ENCODE data around the gene AP1M2.

AP1M2 gene
- total RNA-seq, result 0 to 0.13 reads per million in 2 donors

GRCh38 chr19:10587022-10587838, at the start of gene AP1M2:
AP1M2 (minus strand) TSS chr19:10587312; CDS start chr19:10587231, 81 bp downstream.
- no peak for DNase-seq

- DNase-seq, result no peak
These were observed 49.3 kb upstream of the AP1M2 start for GRCh38 chr19:10636304-10636972.

- DNase-seq, result no peak
These were observed 47.9 kb upstream of the AP1M2 start for GRCh38 chr19:10634963-10635362.

DNA sequence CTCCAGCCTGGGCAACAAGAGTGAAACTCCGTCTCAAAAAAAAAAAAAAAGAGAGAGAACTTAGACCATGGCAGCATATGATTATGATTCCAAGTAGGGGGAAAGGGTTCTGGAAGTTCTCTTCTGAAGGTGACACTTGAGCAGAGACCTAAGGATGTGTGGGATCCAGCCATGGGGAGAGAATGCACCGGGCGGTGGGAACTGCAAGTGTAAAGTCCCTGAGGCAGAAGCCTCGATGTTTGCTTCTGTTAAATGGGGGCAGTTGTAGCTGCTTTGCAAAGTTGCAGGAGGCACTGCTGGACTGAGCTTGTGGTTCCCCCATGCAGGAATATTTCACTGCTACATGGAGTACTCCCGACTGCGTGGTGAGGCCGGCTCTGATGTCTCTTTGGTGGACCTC, 47.3 kb upstream of the AP1M2 start:
- no peak for DNase-seq

- DNase-seq, result no peak
These were observed 44.8 kb upstream of the AP1M2 start for GRCh38 chr19:10631874-10632273.

- no peak for DNase-seq
These were observed 38.6 kb upstream of the AP1M2 start for GRCh38 chr19:10625762-10626138.

- no peak for DNase-seq
These were observed 38.1 kb upstream of the AP1M2 start, which contains the start of gene SLC44A2 for GRCh38 chr19:10625003-10625761. SLC44A2 (plus strand) TSS chr19:10625553; CDS start chr19:10625634, 81 bp downstream.

- DNase-seq, result peak in 2 of 5 experiments; percentile 7 to 46
These were observed 37.5 kb upstream of the AP1M2 start for GRCh38 chr19:10624585-10624984.

DNA sequence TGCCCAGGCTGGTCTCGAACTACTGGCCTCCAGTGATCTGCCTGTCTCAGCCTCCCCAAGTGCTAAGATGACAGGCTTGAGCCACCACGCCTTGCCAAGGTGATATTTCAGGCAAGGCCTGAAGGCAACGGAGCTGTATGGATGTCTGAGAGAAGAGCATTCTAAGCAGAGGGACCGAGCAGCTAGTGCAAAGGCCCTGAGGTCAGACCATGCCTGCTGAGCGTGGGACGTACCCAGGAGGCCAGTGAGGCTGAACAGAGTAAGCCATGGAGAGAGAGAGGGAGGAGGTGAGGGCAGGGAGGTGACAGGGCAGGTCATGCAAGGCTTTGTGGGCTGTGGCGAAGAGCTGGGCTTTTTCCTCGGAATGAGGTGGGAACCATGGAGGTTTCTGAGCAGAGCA, 34.9 kb upstream of the AP1M2 start:
- no peak for DNase-seq

DNA sequence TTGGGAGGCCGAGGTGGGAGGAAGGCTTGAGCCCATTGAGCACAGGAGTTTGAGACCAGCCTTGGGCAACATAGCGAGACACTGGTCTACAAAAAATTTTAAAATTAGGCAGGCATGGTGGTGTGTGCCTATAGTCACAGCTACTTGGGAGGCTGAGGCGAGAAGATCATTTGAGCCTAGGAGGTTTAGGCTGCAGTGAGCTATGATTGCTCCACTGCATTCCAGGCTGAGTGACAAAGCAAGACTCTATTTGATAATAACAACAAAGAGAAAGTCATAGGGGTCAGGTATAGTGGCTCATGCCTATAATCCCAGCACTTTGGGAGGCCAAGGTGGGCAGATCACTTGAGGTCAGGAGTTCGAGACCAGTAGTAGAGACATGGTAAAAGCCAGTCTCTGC, 33.7 kb upstream of the AP1M2 start:
- DNase-seq, result no peak

- DNase-seq, result no peak
These were observed 31.7 kb upstream of the AP1M2 start for GRCh38 chr19:10618846-10619245.

DNA sequence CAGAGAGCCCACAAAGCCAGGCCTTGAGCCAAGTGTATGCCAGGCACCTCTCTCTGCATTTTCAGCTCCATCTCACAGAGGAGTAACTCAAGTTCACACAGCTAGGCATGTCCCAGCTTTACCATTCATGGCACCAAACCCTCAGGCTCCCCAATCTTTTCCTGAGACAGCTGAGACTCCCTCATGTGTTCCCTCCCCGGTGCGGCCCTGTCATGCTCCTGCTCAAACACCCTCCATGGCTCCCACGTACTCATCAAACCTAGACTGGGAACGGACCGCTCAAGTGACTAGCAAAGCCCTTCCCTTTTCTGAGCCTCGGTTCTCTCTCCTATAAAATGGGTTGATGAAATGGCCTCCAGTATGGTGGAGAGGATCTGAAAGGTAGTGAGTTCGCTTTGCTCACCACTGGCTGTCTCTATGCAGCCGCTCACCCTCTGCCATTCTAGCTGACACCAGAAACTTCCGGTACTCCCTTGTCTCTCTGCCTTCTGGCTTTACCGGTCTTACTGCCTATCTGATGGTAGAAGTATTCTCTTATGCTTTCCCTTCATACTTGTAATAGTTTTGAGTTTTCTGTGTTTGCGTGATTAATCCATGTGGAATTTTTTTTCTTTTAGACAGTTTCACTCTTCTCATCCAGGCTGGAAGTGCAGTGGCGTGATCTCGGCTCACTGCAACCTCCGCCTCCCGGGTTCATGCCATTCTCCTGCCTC, 30.5 kb upstream of the AP1M2 start:
- DNase-seq, result no peak

GRCh38 chr19:10615429-10616023, 28.4 kb upstream of the AP1M2 start:
- no peak for DNase-seq

- no peak for DNase-seq
These were observed 25.5 kb upstream of the AP1M2 start for GRCh38 chr19:10612499-10613119.

- no peak for DNase-seq
These were observed 24.8 kb upstream of the AP1M2 start for GRCh38 chr19:10611907-10612306.

- DNase-seq, result peak in 1 of 5 experiments; percentile 27
These were observed 17.4 kb upstream of the AP1M2 start for GRCh38 chr19:10604460-10604980.

GRCh38 chr19:10603873-10604459, 16.9 kb upstream of the AP1M2 start:
- peak in 2 of 5 experiments; percentile 34 to 61 for DNase-seq

- DNase-seq, result peak; percentile 36 to 91 (median 68)
These were observed 16.2 kb upstream of the AP1M2 start for GRCh38 chr19:10603084-10603872.

DNA sequence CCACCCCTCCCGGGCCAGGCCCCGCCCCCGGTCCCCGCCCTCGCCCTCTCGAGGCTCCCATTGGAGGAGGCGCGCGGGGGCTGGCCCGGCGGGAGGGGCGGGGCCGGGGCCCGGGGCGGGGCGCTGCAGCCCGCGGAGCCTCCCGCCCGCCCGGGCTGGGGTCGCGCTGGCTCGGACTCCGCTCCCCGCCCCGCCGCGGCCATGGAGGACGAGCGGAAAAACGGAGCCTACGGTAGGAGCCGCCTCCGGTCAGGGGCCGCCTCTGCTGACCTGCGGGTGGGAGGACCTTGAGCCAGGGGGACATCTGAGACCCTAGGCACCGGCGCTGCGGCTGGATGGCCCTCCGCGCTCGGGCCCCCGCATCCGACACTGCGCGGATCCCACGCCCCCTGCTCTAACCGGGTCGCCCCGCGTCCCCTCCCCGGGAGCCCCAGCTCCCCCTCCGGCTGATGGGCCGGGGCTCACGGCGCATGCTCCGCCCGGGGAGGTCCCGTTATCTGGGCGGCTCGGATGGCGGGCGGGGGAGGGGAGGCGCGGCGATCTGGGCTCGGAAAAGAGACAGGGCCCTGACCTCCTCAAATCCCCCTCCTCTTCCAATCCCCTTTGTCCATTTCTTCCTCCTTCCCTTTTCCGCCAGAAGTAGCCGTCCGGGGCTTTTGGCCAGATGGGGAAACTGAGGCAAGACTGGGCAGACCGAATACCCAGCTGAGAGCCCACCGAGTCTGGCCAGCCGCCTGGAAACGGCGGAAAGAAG, 15.4 kb upstream of the AP1M2 start:
- DNase-seq, result peak; percentile 67 to 86 (median 83)

DNA sequence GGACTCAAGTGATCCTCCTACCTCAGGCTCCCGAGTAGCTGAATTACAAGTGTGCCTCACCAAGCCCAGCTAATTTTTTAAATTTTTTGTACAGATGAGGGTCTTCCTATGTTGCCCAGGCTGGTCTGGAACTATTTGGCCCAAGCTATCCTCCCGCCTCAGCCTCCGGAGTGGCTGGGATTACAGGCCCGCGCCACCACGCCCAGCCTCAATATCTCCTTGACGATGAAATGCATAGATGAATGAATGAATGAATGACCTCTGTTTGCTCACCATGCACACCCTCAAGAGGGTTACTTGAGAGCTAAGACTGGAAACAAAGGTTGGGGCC, 14.9 kb upstream of the AP1M2 start:
- DNase-seq, result no peak
